Measurements from ENCODE around the gene RNASEH1.
"Not testable (repeated sequence)": the region's sequence is repeated elsewhere in the genome, so short reads cannot be mapped to it uniquely, and the experiment has no call there.

DNA sequence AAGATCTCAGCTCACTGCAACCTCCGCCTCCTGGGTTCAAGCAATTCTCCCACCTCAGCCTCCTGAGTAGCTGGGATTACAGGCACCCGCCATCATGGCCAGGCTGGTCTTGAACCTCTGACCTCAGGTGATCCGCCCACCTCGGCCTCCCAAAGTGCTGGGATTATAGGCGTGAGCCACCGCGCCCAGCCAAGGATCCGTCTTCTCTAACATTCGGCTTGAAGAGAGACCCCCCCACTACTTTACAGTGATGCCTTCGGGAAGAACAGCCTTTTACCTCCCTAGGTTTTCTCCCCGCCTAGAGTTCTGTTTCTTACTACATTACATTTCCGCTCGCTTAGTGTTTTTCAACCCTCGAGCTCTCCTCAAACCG, 61.4 kb downstream of the RNASEH1 start:
- TF ChIP-seq, protein P1, sequence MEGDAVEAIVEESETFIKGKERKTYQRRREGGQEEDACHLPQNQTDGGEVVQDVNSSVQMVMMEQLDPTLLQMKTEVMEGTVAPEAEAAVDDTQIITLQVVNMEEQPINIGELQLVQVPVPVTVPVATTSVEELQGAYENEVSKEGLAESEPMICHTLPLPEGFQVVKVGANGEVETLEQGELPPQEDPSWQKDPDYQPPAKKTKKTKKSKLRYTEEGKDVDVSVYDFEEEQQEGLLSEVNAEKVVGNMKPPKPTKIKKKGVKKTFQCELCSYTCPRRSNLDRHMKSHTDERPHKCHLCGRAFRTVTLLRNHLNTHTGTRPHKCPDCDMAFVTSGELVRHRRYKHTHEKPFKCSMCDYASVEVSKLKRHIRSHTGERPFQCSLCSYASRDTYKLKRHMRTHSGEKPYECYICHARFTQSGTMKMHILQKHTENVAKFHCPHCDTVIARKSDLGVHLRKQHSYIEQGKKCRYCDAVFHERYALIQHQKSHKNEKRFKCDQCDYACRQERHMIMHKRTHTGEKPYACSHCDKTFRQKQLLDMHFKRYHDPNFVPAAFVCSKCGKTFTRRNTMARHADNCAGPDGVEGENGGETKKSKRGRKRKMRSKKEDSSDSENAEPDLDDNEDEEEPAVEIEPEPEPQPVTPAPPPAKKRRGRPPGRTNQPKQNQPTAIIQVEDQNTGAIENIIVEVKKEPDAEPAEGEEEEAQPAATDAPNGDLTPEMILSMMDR (conservative IDR thresholded peaks at IDR 0.05; ENCODE audit: low read depth in 2 of 2), result not testable (repeated sequence)
- not testable (repeated sequence) for TF ChIP-seq POLR2AphosphoS5 (IDR thresholded peaks at IDR 0.05; ENCODE audit: low read depth); EZH2 (IDR thresholded peaks at IDR 0.05; ENCODE audit: low read depth, unreplicated experiment); EZH2phosphoT487 (IDR thresholded peaks at IDR 0.05; ENCODE audit: unreplicated experiment); CREB1 (CRISPR knock-in tag; IDR thresholded peaks at IDR 0.05; ENCODE audit: low read depth); ZNF331 (CRISPR knock-in tag; IDR thresholded peaks at IDR 0.05; ENCODE audit: low read depth); STAT1 (IDR thresholded peaks at IDR 0.05; ENCODE audit: unreplicated experiment); JUNB (IDR thresholded peaks at IDR 0.05; ENCODE audit: unreplicated experiment); ZNF114 (CRISPR knock-in tag; IDR thresholded peaks at IDR 0.05); NANOG (IDR thresholded peaks at IDR 0.05; ENCODE audit: borderline replicate concordance)
- TF ChIP-seq, protein P2, sequence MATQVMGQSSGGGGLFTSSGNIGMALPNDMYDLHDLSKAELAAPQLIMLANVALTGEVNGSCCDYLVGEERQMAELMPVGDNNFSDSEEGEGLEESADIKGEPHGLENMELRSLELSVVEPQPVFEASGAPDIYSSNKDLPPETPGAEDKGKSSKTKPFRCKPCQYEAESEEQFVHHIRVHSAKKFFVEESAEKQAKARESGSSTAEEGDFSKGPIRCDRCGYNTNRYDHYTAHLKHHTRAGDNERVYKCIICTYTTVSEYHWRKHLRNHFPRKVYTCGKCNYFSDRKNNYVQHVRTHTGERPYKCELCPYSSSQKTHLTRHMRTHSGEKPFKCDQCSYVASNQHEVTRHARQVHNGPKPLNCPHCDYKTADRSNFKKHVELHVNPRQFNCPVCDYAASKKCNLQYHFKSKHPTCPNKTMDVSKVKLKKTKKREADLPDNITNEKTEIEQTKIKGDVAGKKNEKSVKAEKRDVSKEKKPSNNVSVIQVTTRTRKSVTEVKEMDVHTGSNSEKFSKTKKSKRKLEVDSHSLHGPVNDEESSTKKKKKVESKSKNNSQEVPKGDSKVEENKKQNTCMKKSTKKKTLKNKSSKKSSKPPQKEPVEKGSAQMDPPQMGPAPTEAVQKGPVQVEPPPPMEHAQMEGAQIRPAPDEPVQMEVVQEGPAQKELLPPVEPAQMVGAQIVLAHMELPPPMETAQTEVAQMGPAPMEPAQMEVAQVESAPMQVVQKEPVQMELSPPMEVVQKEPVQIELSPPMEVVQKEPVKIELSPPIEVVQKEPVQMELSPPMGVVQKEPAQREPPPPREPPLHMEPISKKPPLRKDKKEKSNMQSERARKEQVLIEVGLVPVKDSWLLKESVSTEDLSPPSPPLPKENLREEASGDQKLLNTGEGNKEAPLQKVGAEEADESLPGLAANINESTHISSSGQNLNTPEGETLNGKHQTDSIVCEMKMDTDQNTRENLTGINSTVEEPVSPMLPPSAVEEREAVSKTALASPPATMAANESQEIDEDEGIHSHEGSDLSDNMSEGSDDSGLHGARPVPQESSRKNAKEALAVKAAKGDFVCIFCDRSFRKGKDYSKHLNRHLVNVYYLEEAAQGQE (IDR thresholded peaks at IDR 0.05; ENCODE audit: unreplicated experiment), result not testable (repeated sequence)
- TF ChIP-seq, protein P3, sequence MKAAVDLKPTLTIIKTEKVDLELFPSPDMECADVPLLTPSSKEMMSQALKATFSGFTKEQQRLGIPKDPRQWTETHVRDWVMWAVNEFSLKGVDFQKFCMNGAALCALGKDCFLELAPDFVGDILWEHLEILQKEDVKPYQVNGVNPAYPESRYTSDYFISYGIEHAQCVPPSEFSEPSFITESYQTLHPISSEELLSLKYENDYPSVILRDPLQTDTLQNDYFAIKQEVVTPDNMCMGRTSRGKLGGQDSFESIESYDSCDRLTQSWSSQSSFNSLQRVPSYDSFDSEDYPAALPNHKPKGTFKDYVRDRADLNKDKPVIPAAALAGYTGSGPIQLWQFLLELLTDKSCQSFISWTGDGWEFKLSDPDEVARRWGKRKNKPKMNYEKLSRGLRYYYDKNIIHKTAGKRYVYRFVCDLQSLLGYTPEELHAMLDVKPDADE (IDR thresholded peaks at IDR 0.05), result not testable (repeated sequence)
- TF ChIP-seq, protein P4, sequence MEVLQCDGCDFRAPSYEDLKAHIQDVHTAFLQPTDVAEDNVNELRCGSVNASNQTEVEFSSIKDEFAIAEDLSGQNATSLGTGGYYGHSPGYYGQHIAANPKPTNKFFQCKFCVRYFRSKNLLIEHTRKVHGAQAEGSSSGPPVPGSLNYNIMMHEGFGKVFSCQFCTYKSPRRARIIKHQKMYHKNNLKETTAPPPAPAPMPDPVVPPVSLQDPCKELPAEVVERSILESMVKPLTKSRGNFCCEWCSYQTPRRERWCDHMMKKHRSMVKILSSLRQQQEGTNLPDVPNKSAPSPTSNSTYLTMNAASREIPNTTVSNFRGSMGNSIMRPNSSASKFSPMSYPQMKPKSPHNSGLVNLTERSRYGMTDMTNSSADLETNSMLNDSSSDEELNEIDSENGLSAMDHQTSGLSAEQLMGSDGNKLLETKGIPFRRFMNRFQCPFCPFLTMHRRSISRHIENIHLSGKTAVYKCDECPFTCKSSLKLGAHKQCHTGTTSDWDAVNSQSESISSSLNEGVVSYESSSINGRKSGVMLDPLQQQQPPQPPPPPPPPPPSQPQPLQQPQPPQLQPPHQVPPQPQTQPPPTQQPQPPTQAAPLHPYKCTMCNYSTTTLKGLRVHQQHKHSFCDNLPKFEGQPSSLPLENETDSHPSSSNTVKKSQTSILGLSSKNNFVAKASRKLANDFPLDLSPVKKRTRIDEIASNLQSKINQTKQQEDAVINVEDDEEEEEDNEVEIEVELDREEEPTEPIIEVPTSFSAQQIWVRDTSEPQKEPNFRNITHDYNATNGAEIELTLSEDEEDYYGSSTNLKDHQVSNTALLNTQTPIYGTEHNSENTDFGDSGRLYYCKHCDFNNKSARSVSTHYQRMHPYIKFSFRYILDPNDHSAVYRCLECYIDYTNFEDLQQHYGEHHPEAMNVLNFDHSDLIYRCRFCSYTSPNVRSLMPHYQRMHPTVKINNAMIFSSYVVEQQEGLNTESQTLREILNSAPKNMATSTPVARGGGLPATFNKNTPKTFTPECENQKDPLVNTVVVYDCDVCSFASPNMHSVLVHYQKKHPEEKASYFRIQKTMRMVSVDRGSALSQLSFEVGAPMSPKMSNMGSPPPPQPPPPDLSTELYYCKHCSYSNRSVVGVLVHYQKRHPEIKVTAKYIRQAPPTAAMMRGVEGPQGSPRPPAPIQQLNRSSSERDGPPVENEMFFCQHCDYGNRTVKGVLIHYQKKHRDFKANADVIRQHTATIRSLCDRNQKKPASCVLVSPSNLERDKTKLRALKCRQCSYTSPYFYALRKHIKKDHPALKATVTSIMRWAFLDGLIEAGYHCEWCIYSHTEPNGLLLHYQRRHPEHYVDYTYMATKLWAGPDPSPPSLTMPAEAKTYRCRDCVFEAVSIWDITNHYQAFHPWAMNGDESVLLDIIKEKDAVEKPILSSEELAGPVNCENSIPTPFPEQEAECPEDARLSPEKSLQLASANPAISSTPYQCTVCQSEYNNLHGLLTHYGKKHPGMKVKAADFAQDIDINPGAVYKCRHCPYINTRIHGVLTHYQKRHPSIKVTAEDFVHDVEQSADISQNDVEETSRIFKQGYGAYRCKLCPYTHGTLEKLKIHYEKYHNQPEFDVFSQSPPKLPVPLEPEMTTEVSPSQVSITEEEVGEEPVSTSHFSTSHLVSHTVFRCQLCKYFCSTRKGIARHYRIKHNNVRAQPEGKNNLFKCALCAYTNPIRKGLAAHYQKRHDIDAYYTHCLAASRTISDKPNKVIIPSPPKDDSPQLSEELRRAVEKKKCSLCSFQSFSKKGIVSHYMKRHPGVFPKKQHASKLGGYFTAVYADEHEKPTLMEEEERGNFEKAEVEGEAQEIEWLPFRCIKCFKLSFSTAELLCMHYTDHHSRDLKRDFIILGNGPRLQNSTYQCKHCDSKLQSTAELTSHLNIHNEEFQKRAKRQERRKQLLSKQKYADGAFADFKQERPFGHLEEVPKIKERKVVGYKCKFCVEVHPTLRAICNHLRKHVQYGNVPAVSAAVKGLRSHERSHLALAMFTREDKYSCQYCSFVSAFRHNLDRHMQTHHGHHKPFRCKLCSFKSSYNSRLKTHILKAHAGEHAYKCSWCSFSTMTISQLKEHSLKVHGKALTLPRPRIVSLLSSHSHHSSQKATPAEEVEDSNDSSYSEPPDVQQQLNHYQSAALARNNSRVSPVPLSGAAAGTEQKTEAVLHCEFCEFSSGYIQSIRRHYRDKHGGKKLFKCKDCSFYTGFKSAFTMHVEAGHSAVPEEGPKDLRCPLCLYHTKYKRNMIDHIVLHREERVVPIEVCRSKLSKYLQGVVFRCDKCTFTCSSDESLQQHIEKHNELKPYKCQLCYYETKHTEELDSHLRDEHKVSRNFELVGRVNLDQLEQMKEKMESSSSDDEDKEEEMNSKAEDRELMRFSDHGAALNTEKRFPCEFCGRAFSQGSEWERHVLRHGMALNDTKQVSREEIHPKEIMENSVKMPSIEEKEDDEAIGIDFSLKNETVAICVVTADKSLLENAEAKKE (CRISPR knock-in tag; IDR thresholded peaks at IDR 0.05), result not testable (repeated sequence)

Data from GM23338 (cell line).